Measurements from ENCODE around the gene ZNF549.

ZNF549 gene

DNA sequence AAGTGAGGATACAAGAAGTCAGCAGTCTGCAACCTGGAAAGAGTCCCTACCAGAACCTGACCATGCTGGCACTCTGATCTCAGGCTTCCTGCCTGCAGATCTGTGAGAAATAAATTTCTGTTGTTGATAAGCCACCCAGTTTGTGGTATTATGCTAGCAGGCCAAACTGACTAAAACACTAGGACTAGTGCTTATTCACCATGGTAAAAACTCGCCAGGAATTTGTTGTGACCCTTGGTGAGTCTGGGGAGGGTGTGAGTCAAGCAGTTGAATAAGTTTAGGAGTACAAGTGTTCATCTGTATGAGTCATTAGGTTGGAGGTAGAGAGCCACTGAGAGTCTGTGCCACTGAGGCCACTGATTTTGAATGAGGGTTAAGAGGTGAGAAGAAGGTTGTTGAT, 60.4 kb downstream of the ZNF549 start:
- Mint-ChIP-seq H3K27me3 (no peaks in the 10 kb centered on the region), H3K9me3 (ENCODE audit: low read depth) (peaks cover 26% of the 10 kb centered on the region), H3K36me3 (peaks cover 67% of the 10 kb centered on the region), H3K27ac (no peak overlapping the region), H3K4me3 (no peak overlapping the region), H3K4me1 (ENCODE audit: low read depth) (peaks cover 13% of the 10 kb centered on the region)

GRCh38 chr19:57599377-57599760, 72.2 kb downstream of the ZNF549 start:
- peaks cover 46% of the 10 kb centered on the region for H3K36me3 Mint-ChIP-seq
- H3K4me3 Mint-ChIP-seq = peak overlapping the region; percentile 88
- H3K27ac Mint-ChIP-seq = peak overlapping the region; percentile 75
- no peaks in the 10 kb centered on the region for H3K27me3 Mint-ChIP-seq
- peaks cover 38% of the 10 kb centered on the region for H3K9me3 Mint-ChIP-seq (ENCODE audit: low read depth)
- peaks cover 16% of the 10 kb centered on the region for H3K4me1 Mint-ChIP-seq (ENCODE audit: low read depth)

DNA sequence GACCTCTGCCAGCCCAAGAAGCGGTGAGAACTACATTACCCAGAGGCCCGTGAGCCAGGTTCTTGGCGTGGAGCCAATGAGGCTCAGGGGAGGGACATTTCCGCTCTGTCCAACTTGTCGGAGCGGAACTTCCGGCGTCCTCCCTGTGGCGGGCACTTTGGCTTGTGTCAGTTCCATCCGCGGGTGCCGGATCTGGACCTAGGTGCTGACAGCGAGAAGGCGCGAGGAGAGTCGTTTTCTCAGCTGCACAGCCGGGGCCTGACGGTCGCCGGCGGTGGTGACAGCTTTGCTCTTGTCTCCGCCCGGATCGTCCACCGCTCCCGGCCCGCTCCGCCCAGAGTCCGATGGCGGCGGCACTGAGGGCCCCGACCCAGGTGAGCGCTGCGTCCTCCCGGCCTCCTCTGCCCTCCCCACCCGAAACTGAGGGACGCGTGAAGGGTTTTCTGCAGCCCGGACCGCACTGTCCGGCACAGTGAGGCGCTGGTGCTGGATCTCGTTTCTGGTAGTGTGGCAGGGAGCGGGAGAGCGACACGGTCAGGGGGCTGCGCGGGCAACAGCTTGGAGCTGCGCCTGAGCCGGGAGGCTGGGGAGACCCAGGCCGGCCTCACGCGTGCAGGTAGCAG, 72.7 kb downstream of the ZNF549 start, which contains the start of gene ZNF530:
Gene ZNF530 (plus strand): TSS at position 125 of the 623 bp plus-strand sequence. CDS start 4,461 bp downstream, outside the sequence.
- Mint-ChIP-seq H3K9me3 (ENCODE audit: low read depth) (peaks cover 40% of the 10 kb centered on the region), H3K27ac (peak within 1 kb of the TSS; percentile 75), H3K4me3 (peak within 1 kb of the TSS; percentile 88), H3K4me1 (ENCODE audit: low read depth) (peaks cover 18% of the 10 kb centered on the region), H3K27me3 (no peaks in the 10 kb centered on the region), H3K36me3 (peaks cover 49% of the 10 kb centered on the region)

- Mint-ChIP-seq H3K27ac (no peak overlapping the region), H3K4me3 (no peak overlapping the region), H3K4me1 (ENCODE audit: low read depth) (peaks cover 2% of the 10 kb centered on the region), H3K27me3 (no peaks in the 10 kb centered on the region), H3K36me3 (peaks cover 52% of the 10 kb centered on the region), H3K9me3 (ENCODE audit: low read depth) (peaks cover 25% of the 10 kb centered on the region)
Observed at GRCh38 chr19:57606931-57607330, 79.8 kb downstream of the ZNF549 start.

Data from activated naive CD8-positive, alpha-beta T cell (primary cell).